OCI-LY1 (cell line): Measurements from ENCODE around the gene SNRNP200.
A peak's percentile ranks its signal among the peaks of the same experiment; 100 is the strongest.

Experiments used
- H2AFZ ChIP-seq: fragments of 200-600 bp; sonication (generic), shearing (Covaris generic); 2 replicates; pipeline ENCODE4 v1.6.0; 2014; ENCODE audit warnings: antibody characterized with exemption, mild to moderate bottlenecking, low read length
- H3F3A ChIP-seq: fragments of 200-600 bp; sonication (generic), shearing (Covaris generic); 2 replicates; pipeline ENCODE4 v1.6.0; 2014; ENCODE audit warnings: mild to moderate bottlenecking, antibody characterized with exemption, low read length, moderate library complexity; ENCODE audit not compliant: insufficient read depth
- H3K27ac ChIP-seq: fragments of 200-600 bp; sonication (generic); 2 replicates; pipeline ENCODE4 v1.5.1; 2014; ENCODE audit warnings: low read length, mixed run types, mild to moderate bottlenecking, low read depth; ENCODE audit not compliant: poor library complexity, severe bottlenecking
- H3K27me3 ChIP-seq: fragments of 200-600 bp; sonication (generic); 2 replicates; pipeline ENCODE4 v1.6.0; 2014; ENCODE audit warnings: antibody characterized with exemption, mild to moderate bottlenecking, low read length, moderate library complexity; ENCODE audit not compliant: insufficient read depth
- H3K36me3 ChIP-seq: fragments of 200-600 bp; sonication (generic); 2 replicates; pipeline ENCODE4 v1.6.1; 2014; ENCODE audit warnings: mild to moderate bottlenecking, antibody characterized with exemption, low read length, moderate library complexity, mixed read lengths; ENCODE audit not compliant: insufficient read depth
- H3K4me1 ChIP-seq: fragments of 200-600 bp; sonication (generic); 2 replicates; pipeline ENCODE4 v1.5.1; 2014; ENCODE audit warnings: mild to moderate bottlenecking, low read length, moderate library complexity; ENCODE audit not compliant: insufficient read depth, severe bottlenecking
- H3K4me2 ChIP-seq: fragments of 200-600 bp; sonication (generic), shearing (Covaris generic); 2 replicates; pipeline ENCODE4 v1.6.1; 2014; ENCODE audit warnings: low read length
- H3K4me3 ChIP-seq: fragments of 200-600 bp; sonication (generic); 2 replicates; pipeline ENCODE4 v1.5.1; 2014; ENCODE audit warnings: low read length, low read depth, mild to moderate bottlenecking, mixed read lengths; ENCODE audit not compliant: poor library complexity, severe bottlenecking
- H3K79me2 ChIP-seq: fragments of 200-600 bp; shearing (Covaris generic); 2 replicates; pipeline ENCODE4 v1.6.1; 2016; ENCODE audit warnings: mixed run types, low read length, mixed read lengths; ENCODE audit not compliant: insufficient read depth
- H3K9ac ChIP-seq: fragments of 200-600 bp; sonication (generic), shearing (Covaris generic); 2 replicates; pipeline ENCODE4 v1.6.1; 2014; ENCODE audit warnings: mild to moderate bottlenecking, low read length, mixed read lengths
- H3K9me2 ChIP-seq: fragments of 200-600 bp; sonication (generic), shearing (Covaris generic); 2 replicates; pipeline ENCODE4 v1.6.1; 2014; ENCODE audit warnings: low read depth, mild to moderate bottlenecking, low read length, mixed read lengths
- H3K9me3 ChIP-seq: fragments of 200-600 bp; shearing (Covaris generic); 2 replicates; pipeline ENCODE4 v1.6.1; 2014; ENCODE audit warnings: low read length, mixed read lengths
- H4K20me1 ChIP-seq: fragments of 200-600 bp; sonication (generic), shearing (Covaris generic); 2 replicates; pipeline ENCODE4 v1.6.0; 2016; ENCODE audit warnings: mild to moderate bottlenecking, low read length; ENCODE audit not compliant: insufficient read depth
- EZH2 ChIP-seq: fragments of 200-600 bp; sonication (generic), shearing (Covaris generic); IDR thresholded peaks from 2 replicates; pipeline ENCODE4 v1.8.0; 2017; ENCODE audit warnings: borderline replicate concordance, mixed run types, mild to moderate bottlenecking, antibody characterized with exemption, low read length, moderate library complexity, mixed read lengths
- TF ChIP-seq, protein P1 (sequence below): fragments of 200-600 bp; sonication (generic), shearing (Covaris generic); IDR thresholded peaks from 2 replicates; pipeline ENCODE4 v1.5.1; 2017; ENCODE audit warnings: mild to moderate bottlenecking, antibody characterized with exemption, low read length, moderate library complexity, mixed read lengths

The SNRNP200 gene

DNA sequence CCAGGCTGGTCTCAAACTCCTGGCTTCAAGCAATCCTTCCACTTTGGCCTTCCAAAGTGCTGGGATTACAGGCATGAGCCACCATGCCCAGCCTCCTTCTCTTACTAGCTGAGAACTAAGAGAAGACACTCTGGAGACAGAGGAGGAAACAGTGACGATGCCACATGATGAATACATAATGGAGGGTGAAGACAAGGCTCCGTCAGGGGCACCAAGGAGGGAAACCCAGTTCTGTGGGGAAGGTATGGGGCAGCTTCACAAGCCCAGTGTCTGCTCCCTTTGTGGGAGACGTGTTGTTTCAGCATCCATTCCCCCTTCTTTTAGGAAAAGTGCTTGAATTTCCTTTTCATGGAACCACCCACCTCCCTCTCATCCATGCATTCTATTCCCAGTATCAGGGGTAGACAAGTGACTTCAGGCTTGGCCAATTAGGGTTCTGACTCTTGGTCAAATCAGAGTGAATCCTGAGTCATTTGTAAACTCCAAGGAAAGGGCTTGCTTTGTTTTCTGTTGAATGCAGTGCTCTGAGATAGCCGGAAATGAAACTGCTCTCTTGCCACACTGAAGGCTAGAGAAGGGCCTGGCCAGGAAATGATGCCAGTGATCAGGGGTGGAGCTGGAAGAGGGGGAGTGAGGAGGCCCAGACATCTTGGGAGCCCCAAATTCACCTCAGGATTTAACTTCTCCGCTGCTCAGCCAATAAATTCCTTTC lies 63.3 kb downstream of the SNRNP200 start:
- Histone ChIP-seq H3K4me1 (peaks cover 37% of the 10 kb centered on the region), H3K9me3 (no peaks in the 10 kb centered on the region), H3K9ac (peak overlapping the region; percentile 47)

DNA sequence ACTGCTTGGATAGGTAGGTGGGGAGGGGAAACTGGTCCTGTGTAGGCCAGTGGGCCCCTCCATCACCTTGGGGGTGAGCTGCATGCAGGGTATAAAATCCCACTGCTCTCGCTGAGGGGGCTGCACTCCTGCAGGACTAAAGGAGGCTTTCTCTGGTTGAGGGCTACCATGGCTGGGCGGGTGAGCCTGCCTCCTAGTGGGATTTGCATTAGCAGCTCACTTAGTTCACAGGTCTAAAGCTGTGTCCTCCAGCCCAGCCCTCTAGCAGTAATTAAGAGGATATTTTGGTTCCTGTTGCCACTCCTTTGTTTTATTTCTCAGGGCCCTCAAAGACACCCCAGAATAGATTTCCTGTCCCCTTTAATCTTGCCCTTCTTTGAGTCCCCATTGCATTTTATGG lies 64.1 kb downstream of the SNRNP200 start:
- Histone ChIP-seq H3K9me2 (no peaks in the 10 kb centered on the region), H3K36me3 (no peaks in the 10 kb centered on the region), H3K9ac (peak overlapping the region; percentile 47; the same call in 1 of the 2 replicates), H4K20me1 (no peaks in the 10 kb centered on the region), H3K79me2 (no peaks in the 10 kb centered on the region), H3K27ac (peak overlapping the region; percentile 78), H3K4me2 (peak overlapping the region; percentile 48; the same call in 1 of the 2 replicates), H3K9me3 (no peaks in the 10 kb centered on the region), H3K27me3 (no peaks in the 10 kb centered on the region), H2AFZ (no peak overlapping the region), H3F3A (no peaks in the 10 kb centered on the region), H3K4me3 (no peak overlapping the region), H3K4me1 (peaks cover 45% of the 10 kb centered on the region)
- TF ChIP-seq, protein P1, sequence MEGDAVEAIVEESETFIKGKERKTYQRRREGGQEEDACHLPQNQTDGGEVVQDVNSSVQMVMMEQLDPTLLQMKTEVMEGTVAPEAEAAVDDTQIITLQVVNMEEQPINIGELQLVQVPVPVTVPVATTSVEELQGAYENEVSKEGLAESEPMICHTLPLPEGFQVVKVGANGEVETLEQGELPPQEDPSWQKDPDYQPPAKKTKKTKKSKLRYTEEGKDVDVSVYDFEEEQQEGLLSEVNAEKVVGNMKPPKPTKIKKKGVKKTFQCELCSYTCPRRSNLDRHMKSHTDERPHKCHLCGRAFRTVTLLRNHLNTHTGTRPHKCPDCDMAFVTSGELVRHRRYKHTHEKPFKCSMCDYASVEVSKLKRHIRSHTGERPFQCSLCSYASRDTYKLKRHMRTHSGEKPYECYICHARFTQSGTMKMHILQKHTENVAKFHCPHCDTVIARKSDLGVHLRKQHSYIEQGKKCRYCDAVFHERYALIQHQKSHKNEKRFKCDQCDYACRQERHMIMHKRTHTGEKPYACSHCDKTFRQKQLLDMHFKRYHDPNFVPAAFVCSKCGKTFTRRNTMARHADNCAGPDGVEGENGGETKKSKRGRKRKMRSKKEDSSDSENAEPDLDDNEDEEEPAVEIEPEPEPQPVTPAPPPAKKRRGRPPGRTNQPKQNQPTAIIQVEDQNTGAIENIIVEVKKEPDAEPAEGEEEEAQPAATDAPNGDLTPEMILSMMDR: peak; percentile 39; the same call in 1 of the 2 replicates
- TF ChIP-seq EZH2: no peak

More for the DNA sequence above, 63.3 kb downstream of the SNRNP200 start:
- Histone ChIP-seq H3K4me3 (peak overlapping the region; percentile 22), H3K27ac (peak overlapping the region; percentile 78), H3F3A (no peaks in the 10 kb centered on the region), H3K4me2 (peak overlapping the region; percentile 48), H3K9me2 (no peaks in the 10 kb centered on the region), H3K79me2 (no peaks in the 10 kb centered on the region), H2AFZ (no peak overlapping the region), H4K20me1 (no peaks in the 10 kb centered on the region), H3K27me3 (no peaks in the 10 kb centered on the region), H3K36me3 (no peaks in the 10 kb centered on the region)
- TF ChIP-seq, protein P1: no peak
- no peak for TF ChIP-seq EZH2

DNA sequence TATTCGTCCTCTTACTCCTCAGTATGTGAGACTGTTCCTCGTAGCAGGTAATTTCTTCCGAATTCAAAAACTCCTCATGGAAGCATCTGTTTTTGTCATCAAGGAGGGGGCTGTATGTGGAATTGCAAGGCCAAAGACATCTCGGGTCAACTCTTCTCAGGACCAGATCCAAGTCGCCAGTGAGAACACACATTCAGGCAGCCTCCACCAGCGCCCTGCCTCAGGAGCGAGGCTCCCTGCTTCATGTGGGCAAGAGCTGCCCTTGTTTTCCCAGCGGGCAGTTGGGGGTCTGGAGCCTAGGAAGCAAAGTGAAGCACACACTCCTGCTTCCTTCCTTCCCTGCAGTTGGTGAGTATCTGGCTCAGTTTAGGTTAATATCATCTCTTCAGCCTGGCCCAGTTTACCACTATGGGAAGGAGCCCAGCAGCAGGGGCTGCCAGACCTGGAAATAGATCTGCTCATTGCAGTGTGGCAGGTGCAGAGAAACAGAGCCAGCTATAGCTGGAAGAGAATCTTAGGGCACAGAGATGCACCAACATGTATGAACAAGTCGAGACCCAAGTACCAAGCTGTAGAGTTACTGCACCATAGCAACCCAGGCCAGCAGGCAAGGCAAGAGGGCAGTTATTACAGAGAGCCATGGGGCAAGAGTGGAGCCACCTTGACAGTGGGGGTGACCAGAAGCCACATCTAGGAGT lies 64.9 kb downstream of the SNRNP200 start:
- H3K9me2 ChIP-seq: no peaks in the 10 kb centered on the region
- H2AFZ ChIP-seq: no peak overlapping the region
- H3K4me2 ChIP-seq: 0 out of 2 replicates have a peak overlapping the region, but pooled peaks have one; percentile 48

More for the DNA sequence above, 64.9 kb downstream of the SNRNP200 start:
- no peaks in the 10 kb centered on the region for H3K36me3 ChIP-seq
- H3K4me3 ChIP-seq: no peak overlapping the region
- no peaks in the 10 kb centered on the region for H3F3A ChIP-seq
- peaks cover 42% of the 10 kb centered on the region for H3K4me1 ChIP-seq
- peak overlapping the region; percentile 78 for H3K27ac ChIP-seq
- H4K20me1 ChIP-seq: no peaks in the 10 kb centered on the region
- H3K27me3 ChIP-seq: no peaks in the 10 kb centered on the region
- H3K79me2 ChIP-seq: no peaks in the 10 kb centered on the region
- no peak overlapping the region; the same call in 1 of the 2 replicates for H3K9ac ChIP-seq
- no peaks in the 10 kb centered on the region for H3K9me3 ChIP-seq
- TF ChIP-seq, protein P1: no peak
- no peak for TF ChIP-seq EZH2
